Activated CD8-positive, alpha-beta memory T cell treated with anti-CD3 and anti-CD28 coated beads for 24 hours (primary cell): ENCODE data around the gene ELP4.
A peak's percentile ranks its signal among the peaks of the same experiment; 100 is the strongest.

Experiments used
- DNase-seq: peaks from one replicate; pipeline ENCODE4 v3.0.0-alpha.2; 2020

The ELP4 gene

GRCh38 chr11:31813391-31814175, 304.0 kb downstream of the ELP4 start:
- DNase-seq = no peak

GRCh38 chr11:31814176-31814868, 304.8 kb downstream of the ELP4 start:
- peak; percentile 61 for DNase-seq

GRCh38 chr11:31815711-31816467, 306.3 kb downstream of the ELP4 start:
- DNase-seq = no peak

GRCh38 chr11:31816468-31817053, 307.0 kb downstream of the ELP4 start:
- no peak for DNase-seq

- peak; percentile 64 for DNase-seq
These were observed 307.6 kb downstream of the ELP4 start for GRCh38 chr11:31817054-31817620.

- DNase-seq = peak; percentile 60
These were observed 308.3 kb downstream of the ELP4 start for GRCh38 chr11:31817621-31818424.

- DNase-seq = no peak
These were observed 308.8 kb downstream of the ELP4 start for GRCh38 chr11:31818425-31818755.

- DNase-seq = no peak
These were observed 309.3 kb downstream of the ELP4 start for GRCh38 chr11:31818874-31819331.

- no peak for DNase-seq
These were observed 310.3 kb downstream of the ELP4 start for GRCh38 chr11:31819621-31820437.

- no peak for DNase-seq
These were observed 310.9 kb downstream of the ELP4 start for GRCh38 chr11:31820438-31820818.

- no peak for DNase-seq
These were observed 311.7 kb downstream of the ELP4 start for GRCh38 chr11:31821235-31821764.

GRCh38 chr11:31821766-31822165, 312.2 kb downstream of the ELP4 start:
- no peak for DNase-seq

GRCh38 chr11:31822175-31822926, 312.8 kb downstream of the ELP4 start:
- no peak for DNase-seq

- no peak for DNase-seq
These were observed 313.5 kb downstream of the ELP4 start for GRCh38 chr11:31822927-31823643.

- DNase-seq = no peak
These were observed 314.2 kb downstream of the ELP4 start for GRCh38 chr11:31823644-31824331.

- DNase-seq = no peak
These were observed 314.8 kb downstream of the ELP4 start for GRCh38 chr11:31824332-31824878.

GRCh38 chr11:31824879-31825837, 315.6 kb downstream of the ELP4 start:
- DNase-seq = no peak
